SHP77 treated with DMSO at 0.1 percent for 48 hours (cell line): ENCODE results near the gene NOP53.
"Not testable (repeated sequence)": the region's sequence is repeated elsewhere in the genome, so short reads cannot be mapped to it uniquely, and the experiment has no call there.

ENCODE experiments used
- DNase-seq: peaks from one replicate; lab custom pipeline; 2025; lab: John Stamatoyannopoulos, UW

Gene NOP53

DNA sequence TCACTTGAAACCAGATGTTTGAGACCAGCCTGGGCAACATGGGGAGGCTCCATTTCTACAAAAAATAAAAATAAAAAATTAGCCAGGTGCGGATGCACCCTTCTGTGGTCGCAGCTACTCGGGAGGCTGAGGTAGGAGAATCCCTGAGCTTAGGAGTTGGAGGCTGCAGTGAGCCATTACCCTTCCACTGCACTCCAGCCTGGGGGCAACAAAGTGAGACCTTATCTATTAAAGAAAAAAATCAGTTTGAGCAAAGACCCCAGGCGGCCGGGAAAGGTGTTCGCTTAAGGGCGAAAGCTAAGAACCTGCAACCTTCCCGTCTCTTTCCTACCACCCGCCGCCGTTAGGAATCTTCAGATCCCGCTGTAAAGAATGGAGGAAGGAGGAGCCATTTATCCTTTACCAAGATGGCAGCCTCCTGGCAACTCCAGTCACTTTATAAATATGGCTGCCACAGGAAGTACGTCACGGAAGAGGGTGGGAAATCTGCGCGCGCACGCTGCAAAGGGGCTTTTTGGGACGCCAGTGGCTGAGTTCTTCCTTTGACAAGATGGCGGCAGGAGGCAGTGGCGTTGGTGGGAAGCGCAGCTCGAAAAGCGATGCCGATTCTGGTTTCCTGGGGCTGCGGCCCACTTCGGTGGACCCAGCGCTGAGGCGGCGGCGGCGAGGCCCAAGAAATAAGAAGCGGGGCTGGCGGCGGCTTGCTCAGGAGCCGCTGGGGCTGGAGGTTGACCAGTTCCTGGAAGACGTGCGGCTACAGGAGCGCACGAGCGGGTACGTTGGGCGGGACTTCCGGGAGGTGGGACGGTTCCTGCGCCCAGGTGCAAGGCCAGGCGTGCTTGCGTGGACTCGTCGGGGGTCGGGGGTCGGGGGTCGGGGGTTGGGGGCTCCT, at the start of gene NOP53:
Gene NOP53, plus strand, starts transcription at position 537 of the 892 bp plus-strand sequence. Its CDS starts 14 bp downstream, at position 551.
- peak; percentile 86 for DNase-seq

DNA sequence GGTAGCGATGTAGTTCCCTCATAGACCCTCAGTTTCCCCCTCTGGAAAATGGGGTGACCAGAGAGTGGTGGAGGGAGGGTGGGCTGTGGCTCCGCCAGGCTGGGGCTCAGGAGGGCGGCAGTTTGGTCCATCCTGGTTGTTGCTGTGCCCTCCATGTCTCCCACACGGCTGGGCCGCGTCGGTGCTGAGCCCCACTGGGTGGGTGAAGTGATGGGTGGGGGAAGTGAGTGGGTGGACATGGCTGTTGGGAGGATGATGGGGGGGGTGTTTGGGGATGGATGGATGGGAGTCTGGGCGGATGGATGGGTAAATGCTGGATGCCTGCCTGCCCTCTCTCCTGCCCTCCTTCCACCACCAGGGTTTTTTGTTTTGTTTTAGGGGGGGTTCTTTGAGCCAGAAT, 48.7 kb upstream of the NOP53 start:
- DNase-seq, result no peak

DNA sequence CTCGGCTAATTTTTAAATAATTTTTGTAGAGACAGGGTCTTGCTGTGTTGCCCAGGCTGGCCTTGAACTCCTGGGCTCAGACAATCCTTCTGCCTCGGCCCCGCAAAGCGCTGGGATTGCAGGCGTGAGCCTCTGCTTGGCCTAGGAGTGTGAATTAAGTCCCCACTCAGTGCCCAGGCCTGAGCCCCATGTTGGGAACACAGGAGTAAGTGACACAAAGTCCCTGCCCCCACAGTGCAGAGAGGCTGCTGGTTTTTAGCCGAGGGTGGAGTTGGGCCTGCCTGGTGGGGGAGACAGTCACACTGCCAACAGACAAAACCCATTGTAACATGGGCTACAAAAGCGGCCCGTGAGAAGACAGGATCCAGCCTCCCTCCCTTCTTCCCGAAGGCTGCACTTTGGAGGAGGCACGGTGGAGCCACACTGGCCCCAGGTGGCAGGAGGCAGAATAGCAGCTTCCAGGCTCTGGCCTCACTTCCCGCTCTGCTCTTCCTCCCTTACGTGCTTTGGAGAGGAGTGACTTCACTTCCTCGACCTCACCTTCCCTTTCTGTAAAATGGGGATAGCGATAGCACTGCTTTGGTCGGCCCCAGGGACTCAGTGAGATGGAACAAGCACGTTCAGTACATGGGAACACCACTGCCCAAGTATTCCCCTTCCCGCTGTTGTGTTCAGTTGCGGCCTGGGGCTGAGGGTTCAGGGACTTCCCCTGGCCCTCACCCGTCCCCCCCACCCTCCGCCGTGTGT, 47.3 kb upstream of the NOP53 start:
- DNase-seq, result peak; percentile 19

DNA sequence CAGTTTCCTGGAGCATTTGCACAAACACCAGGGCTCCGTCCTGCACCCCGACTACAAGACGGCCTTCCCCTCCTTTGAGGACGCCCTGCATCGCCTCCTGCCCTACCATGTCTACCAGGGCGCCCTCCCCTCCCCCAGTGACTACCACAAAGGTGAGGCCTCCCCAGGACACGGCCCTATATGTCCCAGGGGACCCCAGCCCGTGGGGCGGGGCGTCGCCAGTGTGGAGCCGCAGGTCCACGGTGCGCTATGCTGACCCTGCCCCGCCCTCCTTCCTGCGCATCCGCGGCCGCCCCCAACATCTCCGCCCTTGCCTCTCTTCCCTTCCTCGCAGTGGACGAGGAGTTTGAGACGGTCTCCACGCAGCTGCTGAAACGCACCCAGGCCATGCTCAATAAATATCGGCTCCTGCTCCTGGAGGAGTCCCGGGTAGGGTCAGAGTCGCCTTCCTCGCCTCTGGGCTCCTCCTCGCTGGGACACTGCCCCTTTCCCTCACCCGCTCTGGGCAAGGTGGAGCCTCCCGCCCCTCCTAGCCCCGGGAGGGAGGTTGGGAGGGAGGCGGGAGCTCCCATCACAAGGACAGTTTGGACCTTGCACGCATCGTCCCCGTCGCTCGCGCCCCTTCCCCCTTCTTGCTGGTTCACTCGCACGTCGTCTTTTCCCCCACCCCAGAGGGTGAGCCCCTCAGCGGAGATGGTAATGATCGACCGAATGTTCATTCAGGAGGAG, 46.6 kb upstream of the NOP53 start:
- DNase-seq, result no peak

DNA sequence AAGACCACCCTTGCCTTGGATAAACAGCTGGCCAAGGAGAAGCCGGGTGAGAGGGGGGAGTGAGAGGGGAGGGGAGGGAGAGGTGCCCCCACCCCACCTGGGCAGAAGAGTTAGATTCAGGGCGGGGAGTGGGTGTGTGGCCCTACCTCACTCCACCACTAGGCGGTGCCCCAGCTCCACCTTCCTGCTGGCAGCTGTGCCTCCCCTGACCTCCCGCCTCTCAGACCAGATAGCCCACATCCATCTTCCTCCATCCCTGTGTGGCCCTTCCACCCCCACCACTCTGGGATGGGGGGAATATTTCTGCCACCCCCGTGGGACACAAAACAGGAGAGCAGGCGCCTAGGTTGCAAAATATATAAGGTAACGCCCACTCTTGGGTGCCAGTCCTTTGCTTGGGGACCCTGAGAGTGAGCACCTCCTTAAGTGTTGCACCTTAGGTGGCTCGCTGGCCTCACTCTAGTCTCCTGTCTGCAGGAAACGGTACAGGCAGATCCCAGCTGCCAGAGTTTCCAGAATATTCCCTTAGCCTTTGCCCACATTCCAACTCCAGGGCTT, 45.9 kb upstream of the NOP53 start:
- DNase-seq, result no peak

DNA sequence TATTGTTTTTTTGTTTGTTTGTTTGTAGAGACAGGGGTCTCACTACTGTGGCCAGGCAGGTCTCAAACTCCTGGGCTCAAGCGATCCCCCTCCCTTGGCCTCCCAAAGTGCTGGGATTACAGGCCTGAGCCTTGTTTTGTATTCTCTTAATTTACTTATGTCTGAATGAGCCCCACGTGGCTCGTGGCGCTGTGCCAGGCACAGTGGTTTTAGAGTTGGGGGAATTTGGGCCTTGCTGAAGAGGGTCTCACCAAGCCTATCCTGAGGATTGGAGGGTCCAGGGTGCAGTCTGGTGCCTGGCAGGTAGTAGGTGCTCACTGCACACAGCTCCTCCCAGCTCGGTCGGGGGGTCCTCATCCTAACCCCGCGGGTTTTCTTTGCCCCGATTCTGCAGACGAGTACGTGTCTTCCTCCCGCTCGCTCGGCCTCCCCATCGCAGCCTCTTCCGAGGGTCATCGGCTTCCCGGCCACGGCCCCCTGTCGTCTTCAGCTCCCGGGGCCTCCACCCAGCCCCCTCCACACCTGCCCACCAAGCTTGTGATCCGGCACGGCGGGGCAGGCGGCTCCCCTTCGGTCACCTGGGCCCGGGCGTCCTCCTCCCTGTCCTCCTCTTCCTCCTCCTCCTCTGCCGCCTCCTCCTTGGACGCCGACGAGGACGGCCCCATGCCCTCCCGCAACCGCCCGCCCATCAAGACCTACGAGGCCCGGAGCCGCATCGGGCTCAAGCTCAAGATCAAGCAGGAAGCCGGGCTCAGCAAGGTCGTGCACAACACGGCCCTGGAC, 44.2 kb upstream of the NOP53 start:
- DNase-seq, result no peak

DNA sequence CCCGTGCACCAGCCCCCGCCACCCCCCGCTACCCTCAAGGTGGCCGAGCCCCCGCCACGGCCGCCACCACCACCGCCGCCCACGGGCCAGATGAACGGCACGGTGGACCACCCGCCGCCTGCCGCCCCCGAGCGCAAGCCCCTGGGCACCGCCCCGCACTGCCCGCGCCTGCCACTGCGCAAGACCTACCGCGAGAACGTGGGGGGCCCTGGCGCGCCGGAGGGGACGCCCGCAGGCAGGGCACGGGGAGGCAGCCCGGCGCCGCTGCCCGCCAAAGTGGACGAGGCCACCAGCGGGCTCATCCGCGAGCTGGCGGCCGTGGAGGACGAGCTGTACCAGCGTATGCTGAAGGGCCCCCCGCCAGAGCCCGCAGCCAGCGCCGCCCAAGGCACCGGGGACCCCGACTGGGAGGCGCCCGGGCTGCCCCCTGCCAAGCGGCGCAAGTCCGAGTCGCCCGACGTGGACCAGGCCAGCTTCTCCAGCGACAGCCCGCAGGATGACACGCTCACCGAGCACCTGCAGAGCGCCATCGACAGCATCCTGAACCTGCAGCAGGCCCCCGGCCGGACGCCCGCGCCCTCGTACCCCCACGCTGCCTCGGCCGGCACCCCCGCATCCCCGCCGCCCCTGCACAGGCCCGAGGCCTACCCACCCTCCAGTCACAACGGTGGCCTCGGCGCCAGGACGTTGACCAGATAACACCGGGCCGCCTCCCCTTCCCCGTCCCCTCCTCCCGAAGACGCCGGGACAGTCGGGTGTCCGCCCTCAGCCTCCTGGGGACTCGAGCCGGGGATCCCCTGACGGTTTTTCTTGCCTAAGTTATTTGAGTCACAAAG, 43.4 kb upstream of the NOP53 start:
- DNase-seq, result no peak

DNA sequence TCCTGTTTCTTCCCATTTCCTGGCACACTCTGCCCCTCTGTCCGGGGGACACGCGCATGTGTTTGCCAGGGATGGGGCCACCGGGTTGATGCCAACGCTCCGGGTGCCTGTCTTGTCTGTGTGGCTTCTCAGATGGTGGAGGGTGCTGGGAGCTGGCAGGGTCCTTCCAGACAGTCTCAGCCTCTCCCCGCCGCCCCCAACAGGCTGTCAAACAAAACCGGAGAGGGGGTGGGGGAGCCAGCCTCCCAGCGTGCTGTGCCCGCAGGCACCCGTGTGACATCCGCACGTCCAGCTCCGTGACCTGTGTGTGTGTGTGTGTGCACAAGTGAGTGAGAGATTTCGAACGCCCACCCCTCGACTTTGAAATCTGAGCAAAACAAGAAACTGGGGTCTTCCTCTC, 42.7 kb upstream of the NOP53 start:
- DNase-seq, result no peak

DNA sequence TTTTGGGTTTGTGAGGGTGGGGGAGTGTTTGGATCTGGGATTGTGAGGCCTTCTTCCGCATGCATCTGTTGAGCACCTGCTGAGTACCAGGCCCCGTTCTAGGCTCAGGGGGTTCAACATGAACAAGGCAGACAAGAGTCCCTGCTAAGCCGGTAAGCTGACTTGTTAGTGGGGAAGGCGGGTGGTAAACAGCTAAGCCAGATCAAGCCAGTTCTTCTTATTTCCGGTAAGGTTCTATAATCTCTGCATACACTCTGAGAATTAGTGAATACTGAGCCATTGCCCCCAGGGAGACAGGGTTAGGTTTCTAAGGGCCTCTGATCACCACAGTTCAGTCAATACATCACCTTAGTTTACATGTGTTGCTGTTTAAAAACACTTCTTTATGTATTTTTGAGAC, 42.0 kb upstream of the NOP53 start:
- no peak for DNase-seq

DNA sequence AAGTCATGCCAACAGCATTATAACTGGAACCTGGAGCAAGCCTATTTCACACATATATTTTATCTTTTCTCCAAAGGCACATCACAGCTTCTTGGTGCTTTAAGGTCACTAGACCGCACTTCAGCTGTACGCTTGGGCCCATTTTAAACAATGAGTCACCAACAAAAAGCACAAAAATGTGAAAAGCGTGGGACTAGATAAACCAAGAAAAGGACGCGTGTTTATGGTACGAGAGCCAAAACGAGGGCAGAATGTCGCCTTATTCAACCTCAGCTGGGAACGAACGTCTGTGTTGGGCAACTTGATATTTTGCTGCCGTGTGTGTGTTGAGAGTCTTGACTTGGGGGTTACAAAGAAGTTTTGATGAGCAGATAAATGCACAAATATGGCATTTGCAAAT, 41.3 kb upstream of the NOP53 start:
- DNase-seq, result no peak

DNA sequence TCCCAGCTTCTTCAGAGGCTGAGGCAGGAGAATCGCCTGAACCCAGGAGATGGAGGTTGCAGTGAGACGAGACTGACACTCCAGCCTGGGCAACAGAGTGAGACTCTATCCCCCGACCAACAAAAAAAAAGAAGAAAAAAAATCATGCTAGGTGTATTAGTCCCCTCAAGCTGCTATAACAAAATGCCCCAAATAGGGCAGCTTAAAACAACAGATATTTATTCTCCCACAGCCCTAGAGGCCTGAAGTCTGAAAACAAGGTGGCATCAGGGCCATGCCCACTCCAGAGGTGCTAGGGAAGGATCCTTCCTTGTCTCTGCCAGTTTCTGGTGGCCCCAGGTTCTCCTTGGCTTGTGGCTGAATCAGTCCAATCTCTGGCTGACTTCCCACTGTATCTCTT, 40.7 kb upstream of the NOP53 start:
- no peak for DNase-seq

DNA sequence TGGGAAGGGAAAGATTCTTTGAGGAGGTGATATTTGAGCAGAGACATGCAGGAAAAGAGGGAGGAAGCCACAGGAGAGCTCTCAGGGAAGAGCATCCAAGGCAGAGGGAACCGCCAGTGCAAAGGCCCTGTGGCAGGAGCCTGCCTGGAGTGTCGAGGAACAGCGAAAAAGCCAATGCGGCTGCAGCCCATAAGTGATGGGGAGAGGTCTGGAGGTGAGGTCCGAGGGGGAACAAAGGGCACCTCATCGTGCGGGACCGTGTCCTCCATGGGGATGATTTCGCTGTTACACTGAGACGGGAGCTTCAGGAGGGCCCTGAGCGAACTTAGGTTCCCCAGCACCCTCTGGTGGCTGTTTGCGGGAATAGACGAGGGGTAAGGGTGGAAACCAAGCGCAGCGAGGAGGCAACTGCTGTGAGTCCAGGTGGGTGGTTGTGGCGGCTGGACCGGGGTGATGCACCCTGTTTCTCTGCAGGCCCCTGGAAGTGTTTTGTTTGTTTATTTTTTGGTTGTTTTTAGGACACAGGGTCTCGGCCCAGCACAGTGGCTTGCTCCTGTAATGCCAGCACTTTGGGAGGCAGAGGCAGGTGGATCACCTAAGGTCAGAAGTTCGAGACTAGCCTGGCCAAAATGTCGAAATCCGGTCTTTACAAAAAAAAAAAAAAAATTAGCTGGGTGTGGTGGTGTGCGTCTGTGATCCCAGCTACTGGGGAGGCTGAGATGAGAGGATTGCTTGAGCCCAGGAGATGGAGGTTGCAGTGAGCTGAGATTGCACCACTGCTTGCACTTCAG, 38.0 kb upstream of the NOP53 start:
- peak; percentile 10 for DNase-seq

DNA sequence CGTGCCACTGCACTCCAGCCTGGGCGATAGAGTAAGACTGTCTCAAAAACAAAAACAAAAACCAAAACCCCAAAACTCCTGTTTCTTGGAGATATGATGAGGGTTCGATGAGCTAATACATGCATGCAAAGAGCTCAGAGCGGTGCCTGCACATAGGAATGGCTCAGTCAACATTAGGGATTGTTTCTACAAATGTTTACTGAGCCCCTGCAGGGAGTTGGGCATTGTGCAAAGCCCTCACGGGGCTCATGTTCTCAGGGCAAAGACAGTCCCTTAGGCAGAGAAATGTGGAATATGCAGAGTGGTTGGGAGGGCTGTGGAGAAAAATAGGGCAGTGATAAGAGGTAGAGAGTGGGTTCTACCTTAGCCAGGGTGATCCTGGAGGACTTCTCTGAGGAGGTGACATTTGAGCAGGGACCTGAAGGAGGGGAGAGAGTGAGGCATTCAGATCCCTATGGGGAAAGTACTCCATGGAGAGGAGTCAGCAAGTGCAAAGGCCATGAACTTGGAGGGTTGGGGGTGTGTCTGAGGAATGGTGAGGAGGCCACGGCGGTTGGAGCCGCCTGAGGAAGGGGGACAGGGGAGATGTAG, 33.6 kb upstream of the NOP53 start:
- no peak for DNase-seq

DNA sequence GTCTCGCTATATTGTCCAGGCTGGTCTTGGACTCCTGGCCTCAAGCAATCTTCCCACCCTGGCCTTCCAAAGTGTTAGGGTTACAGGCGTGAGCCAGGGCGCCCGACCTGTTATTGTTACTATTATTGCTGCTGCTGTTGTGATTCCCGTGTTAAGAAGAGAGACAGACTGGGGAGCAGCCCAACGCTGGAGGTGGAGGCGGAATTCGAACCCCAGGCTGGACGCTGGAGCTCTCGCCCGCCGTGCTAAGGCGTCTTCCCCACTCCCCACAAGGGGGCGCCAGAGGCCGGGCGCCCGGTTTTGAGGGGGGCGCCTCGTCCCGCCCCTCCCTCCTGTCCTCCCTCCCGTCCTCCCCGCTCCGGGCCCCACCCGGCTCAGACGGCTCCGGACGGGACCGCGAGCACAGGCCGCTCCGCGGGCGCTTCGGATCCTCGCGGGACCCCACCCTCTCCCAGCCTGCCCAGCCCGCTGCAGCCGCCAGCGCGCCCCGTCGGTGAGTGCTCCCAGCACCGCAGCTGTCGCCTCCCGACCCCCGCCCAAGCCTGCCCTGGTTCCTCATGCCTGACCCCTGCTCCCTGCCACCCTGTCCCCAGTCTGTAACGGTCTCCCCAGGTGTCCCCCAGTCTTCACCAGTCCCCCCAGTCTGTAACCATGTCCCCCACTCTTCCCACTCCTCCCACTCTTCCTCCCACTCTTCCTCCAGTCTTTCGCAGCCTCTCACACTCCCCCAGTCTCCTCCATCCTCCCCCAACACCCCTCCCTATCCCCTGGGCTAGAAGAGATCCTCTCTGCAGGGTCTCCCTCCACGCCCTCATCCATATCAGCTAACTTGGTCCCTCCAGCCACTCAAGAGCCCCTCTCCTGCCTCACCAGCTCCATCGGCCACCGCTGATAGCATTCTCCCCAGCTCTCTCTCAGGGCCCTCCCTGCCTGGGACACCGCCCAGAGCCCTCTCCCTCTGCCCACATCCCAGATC, 32.0 kb upstream of the NOP53 start, which contains the start of gene EHD2:
Gene EHD2, plus strand, starts transcription at position 377 of the 976 bp plus-strand sequence. CDS start 3,191 bp downstream, outside the sequence.
- DNase-seq, result no peak

DNA sequence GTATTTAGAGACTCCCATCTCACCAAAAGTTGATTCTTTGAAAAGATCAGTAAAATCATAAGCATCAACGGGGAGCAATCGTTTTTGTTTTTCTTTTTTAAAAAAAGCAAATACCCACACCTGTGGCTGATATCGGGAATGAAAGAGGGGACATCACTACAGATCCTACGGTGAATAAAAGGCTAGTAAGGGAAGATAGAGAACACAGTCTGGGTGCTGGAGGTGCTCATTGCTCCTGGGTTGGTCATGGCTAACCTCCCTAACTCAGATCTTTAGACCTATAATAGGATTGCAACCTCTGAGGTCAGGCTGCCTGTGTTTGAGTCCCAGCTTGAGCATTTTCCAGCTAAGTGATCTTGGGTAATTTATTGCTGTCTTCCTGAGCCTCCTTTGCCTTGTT, 31.0 kb upstream of the NOP53 start:
- DNase-seq, result no peak

DNA sequence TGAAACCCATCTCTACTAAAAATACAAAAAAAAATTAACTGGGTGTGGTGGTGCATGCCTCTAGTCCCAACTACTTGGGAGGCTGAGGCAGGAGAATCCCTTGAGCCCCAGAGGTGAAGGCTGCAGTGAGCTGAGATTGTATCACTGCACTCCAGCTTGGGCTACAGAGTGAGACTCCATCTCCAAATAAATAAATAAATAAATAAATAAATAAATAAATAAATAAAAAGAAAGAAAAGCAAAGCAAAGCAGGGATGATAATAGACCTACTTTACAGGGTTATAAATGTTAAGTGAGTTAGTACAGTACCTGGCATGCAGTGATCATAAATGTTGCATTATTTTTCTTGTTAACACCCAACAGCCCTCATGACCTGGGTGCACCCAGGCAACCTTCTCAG, 30.5 kb upstream of the NOP53 start:
- not testable (repeated sequence) for DNase-seq

DNA sequence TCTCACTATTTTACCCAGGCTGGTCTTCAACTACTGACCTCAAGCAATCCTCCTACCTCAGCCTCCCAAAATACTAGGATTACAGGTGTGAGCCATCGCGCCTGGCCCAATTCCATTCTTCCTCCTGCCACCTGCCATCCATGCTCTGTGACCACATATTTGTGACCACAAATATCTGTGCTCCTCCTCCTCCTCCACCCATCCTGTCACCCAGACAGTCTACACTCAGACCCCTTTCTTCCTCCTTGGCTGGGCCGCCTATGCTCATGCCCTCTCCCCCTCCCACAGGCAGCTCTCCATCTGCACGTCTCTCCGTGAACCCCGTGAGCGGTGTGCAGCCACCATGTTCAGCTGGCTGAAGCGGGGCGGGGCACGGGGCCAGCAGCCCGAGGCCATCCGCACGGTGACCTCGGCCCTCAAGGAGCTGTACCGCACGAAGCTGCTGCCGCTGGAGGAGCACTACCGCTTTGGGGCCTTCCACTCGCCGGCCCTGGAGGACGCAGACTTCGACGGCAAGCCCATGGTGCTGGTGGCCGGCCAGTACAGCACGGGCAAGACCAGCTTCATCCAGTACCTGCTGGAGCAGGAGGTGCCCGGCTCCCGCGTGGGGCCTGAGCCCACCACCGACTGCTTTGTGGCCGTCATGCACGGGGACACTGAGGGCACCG, 28.9 kb upstream of the NOP53 start:
- DNase-seq, result no peak
